K562 (cell line): ENCODE data around the gene ZNF277. TPM values are rescaled to one million over a fixed set of nuclear protein-coding genes. Genes with fewer than 3 reads are reported as not detected.

ENCODE experiments used
- ATAC-seq: fragments of 200-7000 bp; cut with Tn5 transposase; 3 replicates; pipeline ENCODE4 v1.9.1; 2020; ENCODE audit warnings: moderate library complexity
- BruUV-seq: library from RNA; stranded (reverse); fragments of 400-500 nt; replicated peaks from 2 replicates; lab custom pipeline; 2021; lab: Mats Ljungman, UMichigan
- CTCF ChIA-PET: fragments of 300-600 bp; formaldehyde crosslinking; extraction: SDS; loops from one replicate; lab custom pipeline; 2021; ENCODE audit warnings: low intra/inter-chr PET ratio; lab: Yijun Ruan, JAX
- POLR2A ChIA-PET: fragments of 300-600, 350-650 bp; sonication (Branson Sonifier 250); formaldehyde crosslinking; extraction: SDS; loops from one replicate; lab custom pipeline; 2021; ENCODE audit warnings: antibody characterized with exemption, inconsistent platforms; lab: Yijun Ruan, JAX
- DNase-seq, 4 experiments: peaks; one replicate each; pipeline versions ENCODE4 v3.0.0 to v3.0.0-alpha.2; 2011 to 2018; ENCODE audit warnings: low spot score in 3 of 4, mixed read lengths in 3 of 4; ENCODE audit errors: extremely low read depth in 1 of 4
- FAIRE-seq: peaks from 2 replicates; lab custom pipeline; 2011; peaks lifted over from hg19 to GRCh38; lab: Jason Lieb, UNC
- H2AFZ ChIP-seq: 2 replicates; pipeline ENCODE4 v1.6.0; 2011; ENCODE audit warnings: low read depth, low read length, control low read depth, inconsistent platforms
- H3K27ac ChIP-seq: fragments of 200-600 bp; 3 replicates; pipeline ENCODE4 v1.8.0; 2011; ENCODE audit warnings: low read depth, mild to moderate bottlenecking, control low read depth, inconsistent platforms, low read length, moderate library complexity, mixed read lengths; ENCODE audit errors: extremely low read depth
- H3K27me3 ChIP-seq, 2 experiments: fragments of 300-600 bp in 1 of 2; 2 replicates in 1 of 2; 3 replicates in 1 of 2; pipeline versions ENCODE4 v1.6.0 to v1.8.0; 2011; ENCODE audit warnings: inconsistent platforms in 2 of 2, low read length in 2 of 2, mild to moderate bottlenecking in 1 of 2, mixed read lengths in 1 of 2, moderate library complexity in 1 of 2; ENCODE audit not compliant: control insufficient read depth in 2 of 2, insufficient read depth in 2 of 2
- H3K36me3 ChIP-seq: fragments of 300-600 bp; 3 replicates; pipeline ENCODE4 v1.8.0; 2011; ENCODE audit warnings: mild to moderate bottlenecking, low read length, inconsistent platforms; ENCODE audit not compliant: control insufficient read depth, insufficient read depth
- H3K4me1 ChIP-seq, 2 experiments: fragments of 200-600 bp in 1 of 2; replicated peaks in 1 of 2; 2 replicates in 1 of 2; 3 replicates in 1 of 2; pipeline versions ENCODE4 v1.5.1 to v1.8.0; 2011; ENCODE audit warnings: inconsistent platforms in 2 of 2, low read length in 2 of 2, mild to moderate bottlenecking in 1 of 2, mixed read lengths in 1 of 2, moderate library complexity in 1 of 2; ENCODE audit not compliant: control insufficient read depth in 2 of 2, insufficient read depth in 2 of 2
- H3K4me2 ChIP-seq: 2 replicates; pipeline ENCODE4 v1.6.1; 2011; ENCODE audit warnings: low read length, control low read depth, inconsistent platforms, mixed read lengths; ENCODE audit not compliant: insufficient read depth
- H3K4me3 ChIP-seq: fragments of 200-600 bp; sonication (generic), shearing (Covaris generic); 2 replicates; pipeline ENCODE4 v1.5.1; 2016; ENCODE audit warnings: control low read depth, inconsistent platforms
- H3K79me2 ChIP-seq: fragments of 200-600 bp; 3 replicates; pipeline ENCODE4 v1.8.0; 2011; ENCODE audit warnings: low read length, inconsistent platforms; ENCODE audit not compliant: control insufficient read depth, insufficient read depth
- H3K9ac ChIP-seq, 2 experiments: 2 replicates each; pipeline versions ENCODE4 v1.6.0 to v1.6.1; 2011; ENCODE audit warnings: low read depth in 2 of 2, low read length in 2 of 2, control low read depth in 1 of 2, inconsistent platforms in 1 of 2, mild to moderate bottlenecking in 1 of 2, mixed read lengths in 1 of 2; ENCODE audit not compliant: insufficient read depth in 1 of 2
- H3K9me1 ChIP-seq: one replicate; pipeline ENCODE4 v1.6.0; 2011; ENCODE audit warnings: inconsistent platforms, mild to moderate bottlenecking, low read length, moderate library complexity; ENCODE audit not compliant: control insufficient read depth, insufficient read depth
- H3K9me3 ChIP-seq: replicated peaks from 2 replicates; pipeline ENCODE4 v1.5.1; 2011; ENCODE audit warnings: low read depth, low read length, inconsistent platforms; ENCODE audit not compliant: control insufficient read depth, insufficient read depth
- H4K20me1 ChIP-seq: replicated peaks from 2 replicates; pipeline ENCODE4 v1.6.1; 2011; ENCODE audit warnings: low read length, inconsistent platforms, mixed read lengths; ENCODE audit not compliant: control insufficient read depth, insufficient read depth
- DDX20 ChIP-seq: fragments of 450-650 bp; IDR thresholded peaks from 2 replicates; pipeline ENCODE4 v1.6.1; 2016; ENCODE audit warnings: missing genetic modification characterization, low read depth, mild to moderate bottlenecking, missing compliant biosample characterization, moderate library complexity
- NBN ChIP-seq: fragments of 450-650 bp; IDR thresholded peaks from 2 replicates; pipeline ENCODE4 v1.6.1; 2016; ENCODE audit warnings: low read depth, mild to moderate bottlenecking
- ZNF277 ChIP-seq: fragments of 250-450 bp; sonication (Bioruptor Pico); IDR thresholded peaks from 2 replicates; pipeline ENCODE4 v1.8.0; 2022; ENCODE audit warnings: inconsistent platforms, mild to moderate bottlenecking, moderate library complexity, borderline replicate concordance
- ZNF707 ChIP-seq: fragments of 250-450 bp; sonication (Bioruptor Pico); conservative IDR thresholded peaks from 2 replicates; pipeline ENCODE4 v1.8.0; 2022; ENCODE audit warnings: inconsistent platforms, mild to moderate bottlenecking, moderate library complexity
- WGBS: fragments of 100-300 bp; shearing (Covaris generic); methylation state at CpG from one replicate; pipeline ENCODE4 v1.1.6; 2016; ENCODE audit warnings: low coverage, mixed read lengths; ENCODE audit not compliant: insufficient coverage; ENCODE audit errors: missing lambda C conversion rate; 5-methylcytosine and 5-hydroxymethylcytosine counted together
- in situ Hi-C: fragments of 300-500 bp; cut with MboI; formaldehyde crosslinking; loops from 4 replicates; pipeline ENCODE4 v1.15.0; 2018; ENCODE audit warnings: inconsistent platforms, mixed read lengths
- intact Hi-C: fragments of 100-400 bp; cut with micrococcal nuclease; formaldehyde crosslinking; loops from 2 replicates; pipeline ENCODE4 v1.14.2; 2022
- polyA plus RNA-seq, 8 experiments: library from polyadenylated mRNA; depleted of rRNA in 4 of 8; stranded (reverse) in 5 of 8; unstranded in 3 of 8; fragments of >200 nt; fragmentation: Nextera tagmentation in 2 of 8; fragmentation: Illumina TruSeq in 1 of 8; extraction: Ambion mirVana in 2 of 8; extraction: Trizol in 1 of 8; gene quantifications; 2 replicates each; pipeline versions ENCODE4 v1.2.1 to v1.2.3, GENCODE V29; 2011 to 2014; ENCODE audit warnings: inconsistent platforms in 1 of 8, missing spikeins in 1 of 8
- total RNA-seq, 7 experiments: library from RNA; depleted of rRNA in 6 of 7; stranded (reverse); fragments of >200 nt in 6 of 7; fragmentation: Illumina TruSeq in 2 of 7; extraction: Trizol in 2 of 7; gene quantifications; 2 replicates each; pipeline versions ENCODE4 v1.2.1 to v1.2.3, GENCODE V29; 2011 to 2021; ENCODE audit warnings: low replicate concordance in 1 of 7

Gene ZNF277
- total and polyA plus RNA-seq, 9 of the 15 experiments (the other 6 are each of a cell fraction or from before 2014, with no cell fraction given) = 18.8 to 33.5 (median 27.7) TPM

- FAIRE-seq = no peak
- H3K9ac ChIP-seq = no peak overlapping the region
- no peaks in the 10 kb centered on the region for H3K27me3 ChIP-seq
- no peaks in the 10 kb centered on the region for H4K20me1 ChIP-seq
- CTCF ChIA-PET = no interaction called here
- no TSS peak for BruUV-seq
- no peak for DNase-seq
- in situ Hi-C loops = no loop called here
- H3K36me3 ChIP-seq = no peaks in the 10 kb centered on the region
- no peak for ATAC-seq
- intact Hi-C loops = no loop called here
- 51% methylated on average over 4 of the region's 4 CpGs for WGBS
- POLR2A ChIA-PET = interaction anchor here (0.5 to 1.7 kb wide), 3 partner anchors 9 to 25 kb away, joined by 3 to 4 read pairs (median 3); partner anchors contain the start of gene ZNF277
- no peak overlapping the region for H2AFZ ChIP-seq
- H3K4me2 ChIP-seq = no peak overlapping the region
- TF ChIP-seq ZNF277 (CRISPR knock-in tag) (peak; percentile 83), DDX20 (tag) (no peak)
- no peaks in the 10 kb centered on the region for H3K9me3 ChIP-seq
- no peak overlapping the region for H3K27ac ChIP-seq
- H3K4me3 ChIP-seq = no peak overlapping the region
- no peaks in the 10 kb centered on the region for H3K9me1 ChIP-seq
- H3K4me1 ChIP-seq = no peaks in the 10 kb centered on the region
- H3K79me2 ChIP-seq = 0 out of 3 replicates have a peak, but pooled peaks cover 3% of the 10 kb centered on the region
Measured at GRCh38 chr7:112215787-112216186, 9.3 kb downstream of the ZNF277 start.

GRCh38 chr7:112220877-112221434 is 14.5 kb downstream of the ZNF277 start:
- WGBS = 48% methylated on average over 20 of the region's 20 CpGs
- H3K4me2 ChIP-seq = no peak overlapping the region
- H3K27me3 ChIP-seq = no peaks in the 10 kb centered on the region
- no peaks in the 10 kb centered on the region for H3K36me3 ChIP-seq
- no peak overlapping the region for H3K27ac ChIP-seq
- no peak overlapping the region for H3K9ac ChIP-seq
- H3K9me1 ChIP-seq = no peaks in the 10 kb centered on the region
- intact Hi-C loops = no loop called here
- TF ChIP-seq ZNF707 (CRISPR knock-in tag) = no peak
- peak; percentile 91 for TF ChIP-seq ZNF277 (CRISPR knock-in tag)
- no peak for TF ChIP-seq NBN
- TF ChIP-seq, all 486 proteins: peak for 1
- FAIRE-seq = no peak
- DNase-seq = no peak
- no peaks in the 10 kb centered on the region for H3K79me2 ChIP-seq
- H4K20me1 ChIP-seq = no peaks in the 10 kb centered on the region
- H3K9me3 ChIP-seq = no peaks in the 10 kb centered on the region
- BruUV-seq = no TSS peak
- no peak overlapping the region for H3K4me3 ChIP-seq
- in situ Hi-C loops = no loop called here
- no peak for ATAC-seq
- ChIA-PET POLR2A (interaction anchor here (0.8 kb wide), 2 partner anchors 13 to 291 kb away, joined by 3 to 5 read pairs; no protein-coding TSS in a partner anchor), CTCF (no interaction called here)
- H2AFZ ChIP-seq = no peak overlapping the region
- H3K4me1 ChIP-seq = no peaks in the 10 kb centered on the region
